Measurements from ENCODE around the gene OR1I1.

Gene OR1I1

DNA sequence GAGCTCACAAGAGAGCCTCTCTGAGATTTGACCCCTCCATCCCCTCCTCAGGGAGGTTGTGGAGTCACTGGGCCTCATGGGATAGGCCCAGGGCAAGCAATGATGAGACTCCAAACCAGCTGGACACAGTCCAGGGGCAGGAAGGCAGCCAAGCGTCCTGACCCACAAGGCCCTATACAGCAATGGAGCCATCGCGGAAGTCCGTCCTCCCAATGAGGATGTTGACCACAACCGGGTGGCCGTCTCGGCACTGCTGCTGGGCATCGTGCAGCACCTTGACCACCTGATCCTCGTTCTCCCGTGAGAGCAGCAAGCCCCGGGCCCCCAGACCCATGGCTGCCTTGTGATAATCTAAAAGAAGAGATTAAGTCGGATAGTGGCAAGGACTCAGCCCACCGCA lies 33.1 kb downstream of the OR1I1 start:
- ChIA-PET POLR2A (ENCODE audit: low non-redundant PET) (no interaction called here), CTCF (no interaction called here)
- DNase-seq (ENCODE audit: low spot score) = no peak
- TF ChIP-seq, protein P1, sequence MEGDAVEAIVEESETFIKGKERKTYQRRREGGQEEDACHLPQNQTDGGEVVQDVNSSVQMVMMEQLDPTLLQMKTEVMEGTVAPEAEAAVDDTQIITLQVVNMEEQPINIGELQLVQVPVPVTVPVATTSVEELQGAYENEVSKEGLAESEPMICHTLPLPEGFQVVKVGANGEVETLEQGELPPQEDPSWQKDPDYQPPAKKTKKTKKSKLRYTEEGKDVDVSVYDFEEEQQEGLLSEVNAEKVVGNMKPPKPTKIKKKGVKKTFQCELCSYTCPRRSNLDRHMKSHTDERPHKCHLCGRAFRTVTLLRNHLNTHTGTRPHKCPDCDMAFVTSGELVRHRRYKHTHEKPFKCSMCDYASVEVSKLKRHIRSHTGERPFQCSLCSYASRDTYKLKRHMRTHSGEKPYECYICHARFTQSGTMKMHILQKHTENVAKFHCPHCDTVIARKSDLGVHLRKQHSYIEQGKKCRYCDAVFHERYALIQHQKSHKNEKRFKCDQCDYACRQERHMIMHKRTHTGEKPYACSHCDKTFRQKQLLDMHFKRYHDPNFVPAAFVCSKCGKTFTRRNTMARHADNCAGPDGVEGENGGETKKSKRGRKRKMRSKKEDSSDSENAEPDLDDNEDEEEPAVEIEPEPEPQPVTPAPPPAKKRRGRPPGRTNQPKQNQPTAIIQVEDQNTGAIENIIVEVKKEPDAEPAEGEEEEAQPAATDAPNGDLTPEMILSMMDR (conservative IDR thresholded peaks at IDR 0.05; ENCODE audit: low read depth) = no peak
- peak overlapping the region; percentile 57 for H3K27ac ChIP-seq

DNA sequence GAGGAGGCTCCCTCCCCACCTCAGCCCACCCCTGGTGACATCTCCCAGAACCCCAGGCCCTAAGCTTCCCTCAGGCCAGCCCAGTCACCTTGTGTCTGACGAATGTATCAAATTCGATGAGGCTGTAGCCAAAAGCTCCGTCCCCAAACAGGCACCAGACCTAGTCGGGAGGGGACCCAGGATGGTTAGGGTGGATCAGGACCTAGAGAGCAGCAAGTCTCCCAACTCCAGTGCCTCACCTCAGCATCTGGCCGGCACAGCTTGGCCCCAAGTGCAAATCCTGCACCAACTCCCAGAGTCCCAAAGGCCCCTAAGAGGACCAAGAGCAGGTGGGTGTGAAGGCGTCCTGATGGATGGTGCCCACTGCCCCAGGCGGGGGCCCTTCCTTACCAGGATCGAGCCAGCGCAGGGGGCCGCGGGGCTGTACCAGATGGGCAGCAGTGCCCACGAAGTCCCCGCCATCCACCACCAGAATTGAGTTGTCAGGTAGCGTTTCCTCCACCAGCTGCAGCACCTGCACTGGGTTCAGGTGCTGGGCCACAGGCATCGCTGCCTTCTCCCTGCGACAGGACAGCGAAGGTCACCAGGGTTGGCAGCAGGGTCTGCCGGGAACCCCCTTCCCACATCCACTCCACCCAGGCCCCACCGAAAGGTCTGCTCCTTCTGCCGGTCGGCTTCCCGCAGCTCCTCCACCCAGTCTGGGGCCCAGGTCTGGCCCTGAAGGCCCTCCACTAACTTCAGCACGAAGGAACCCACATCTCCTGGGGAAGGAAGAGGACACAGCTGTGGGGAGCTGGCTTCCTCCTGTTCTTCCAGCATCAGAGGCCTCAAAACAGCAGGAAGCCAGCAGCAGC lies 34.0 kb downstream of the OR1I1 start:
- no peak for DNase-seq (ENCODE audit: low spot score)
- CTCF ChIA-PET = no interaction called here
- TF ChIP-seq, protein P1 (conservative IDR thresholded peaks at IDR 0.05; ENCODE audit: low read depth) = no peak
- POLR2A ChIA-PET (ENCODE audit: low non-redundant PET) = no interaction called here
- H3K27ac ChIP-seq = peak overlapping the region; percentile 57

DNA sequence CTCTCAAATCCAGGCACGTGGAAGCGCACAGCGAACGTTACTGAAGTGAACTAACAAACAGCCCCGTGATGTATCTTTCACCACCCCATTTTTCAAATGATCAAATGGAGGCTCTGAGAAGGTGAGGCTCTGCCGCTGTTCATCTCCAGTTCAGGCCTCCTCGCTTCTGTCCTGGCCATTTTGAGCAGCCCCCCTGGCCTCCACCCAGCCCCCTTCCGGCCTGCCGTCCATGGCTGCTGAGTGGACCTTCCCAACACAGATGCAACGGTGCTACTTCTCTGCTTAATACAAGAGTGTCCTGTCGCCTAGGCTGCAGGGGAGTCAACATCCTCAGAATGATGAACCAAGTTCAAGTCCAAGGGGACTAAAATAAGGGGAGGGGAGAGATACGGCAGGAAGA lies 34.8 kb downstream of the OR1I1 start:
- DNase-seq (ENCODE audit: low spot score) = no peak
- peak overlapping the region; percentile 57 for H3K27ac ChIP-seq
- TF ChIP-seq, protein P1 (conservative IDR thresholded peaks at IDR 0.05; ENCODE audit: low read depth) = no peak
- CTCF ChIA-PET = no interaction called here
- POLR2A ChIA-PET (ENCODE audit: low non-redundant PET) = no interaction called here

DNA sequence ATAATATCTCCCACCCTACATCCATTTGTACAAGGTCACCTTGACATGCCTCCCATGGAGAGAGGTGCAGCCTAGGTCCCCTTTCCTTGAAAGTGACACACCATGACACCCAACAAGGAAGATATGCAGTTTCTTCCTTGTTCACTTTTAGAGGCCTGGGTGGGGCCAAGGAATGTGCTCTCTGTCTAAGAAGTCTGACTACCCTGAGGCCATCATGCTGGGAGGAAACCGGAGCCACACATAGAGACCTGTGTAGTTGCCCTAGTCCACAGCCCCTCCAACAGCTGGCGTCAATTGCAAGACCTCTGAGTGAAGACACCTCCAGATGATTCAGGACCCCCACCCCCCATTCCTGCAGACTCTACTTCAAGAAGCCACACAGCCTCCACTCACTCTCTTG lies 36.2 kb downstream of the OR1I1 start:
- DNase-seq (ENCODE audit: low spot score) = no peak
- TF ChIP-seq, protein P1 (conservative IDR thresholded peaks at IDR 0.05; ENCODE audit: low read depth) = no peak
- CTCF ChIA-PET = interaction anchor here (0.7 kb wide), 1 partner anchor 510 kb away, joined by 3 read pairs; no protein-coding TSS in a partner anchor
- POLR2A ChIA-PET (ENCODE audit: low non-redundant PET) = no interaction called here
- peak overlapping the region; percentile 57 for H3K27ac ChIP-seq

DNA sequence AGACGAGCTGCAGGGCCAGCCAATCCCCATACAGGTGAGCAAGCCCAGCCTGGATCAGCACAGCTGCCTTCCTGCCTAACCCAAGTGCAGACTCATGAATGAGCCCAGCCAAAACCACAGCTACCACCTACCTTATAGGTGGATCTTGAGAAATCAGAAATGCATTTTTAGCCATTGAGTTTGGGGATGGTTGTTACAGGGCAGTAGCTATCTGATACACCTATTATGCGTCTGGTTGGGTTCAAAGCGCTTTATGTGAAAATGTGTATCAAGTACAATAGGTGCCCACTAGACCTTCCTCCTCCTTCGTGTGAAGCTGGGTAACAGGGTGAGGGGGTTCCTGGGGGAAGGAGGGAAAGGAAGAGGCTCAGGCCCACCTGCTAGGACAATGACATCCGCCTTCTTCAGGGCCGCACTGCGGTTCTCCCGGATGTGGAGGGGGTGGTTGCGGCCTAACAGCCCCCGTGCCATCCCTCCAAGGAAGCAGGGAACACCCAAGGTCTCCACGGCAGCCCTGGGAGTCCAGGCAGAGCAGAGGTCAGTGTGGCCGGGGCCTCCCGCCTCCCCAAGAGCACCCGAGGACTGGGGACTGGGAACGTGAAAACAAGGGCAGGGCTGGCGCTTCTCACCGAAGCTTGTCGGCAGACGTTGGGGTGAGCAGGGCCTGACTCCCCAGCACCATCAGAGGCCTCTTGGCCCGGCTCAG lies 36.9 kb downstream of the OR1I1 start:
- no peak for DNase-seq (ENCODE audit: low spot score)
- ChIA-PET POLR2A (ENCODE audit: low non-redundant PET) (interaction anchor here (0.6 kb wide), 1 partner anchor 12 kb away, joined by 3 read pairs; no protein-coding TSS in a partner anchor), CTCF (interaction anchor here (0.7 kb wide), 1 partner anchor 509 kb away, joined by 3 read pairs; no protein-coding TSS in a partner anchor)
- peak overlapping the region; percentile 57; the same call in 1 of the 2 replicates for H3K27ac ChIP-seq
- TF ChIP-seq, protein P1 (conservative IDR thresholded peaks at IDR 0.05; ENCODE audit: low read depth) = no peak

DNA sequence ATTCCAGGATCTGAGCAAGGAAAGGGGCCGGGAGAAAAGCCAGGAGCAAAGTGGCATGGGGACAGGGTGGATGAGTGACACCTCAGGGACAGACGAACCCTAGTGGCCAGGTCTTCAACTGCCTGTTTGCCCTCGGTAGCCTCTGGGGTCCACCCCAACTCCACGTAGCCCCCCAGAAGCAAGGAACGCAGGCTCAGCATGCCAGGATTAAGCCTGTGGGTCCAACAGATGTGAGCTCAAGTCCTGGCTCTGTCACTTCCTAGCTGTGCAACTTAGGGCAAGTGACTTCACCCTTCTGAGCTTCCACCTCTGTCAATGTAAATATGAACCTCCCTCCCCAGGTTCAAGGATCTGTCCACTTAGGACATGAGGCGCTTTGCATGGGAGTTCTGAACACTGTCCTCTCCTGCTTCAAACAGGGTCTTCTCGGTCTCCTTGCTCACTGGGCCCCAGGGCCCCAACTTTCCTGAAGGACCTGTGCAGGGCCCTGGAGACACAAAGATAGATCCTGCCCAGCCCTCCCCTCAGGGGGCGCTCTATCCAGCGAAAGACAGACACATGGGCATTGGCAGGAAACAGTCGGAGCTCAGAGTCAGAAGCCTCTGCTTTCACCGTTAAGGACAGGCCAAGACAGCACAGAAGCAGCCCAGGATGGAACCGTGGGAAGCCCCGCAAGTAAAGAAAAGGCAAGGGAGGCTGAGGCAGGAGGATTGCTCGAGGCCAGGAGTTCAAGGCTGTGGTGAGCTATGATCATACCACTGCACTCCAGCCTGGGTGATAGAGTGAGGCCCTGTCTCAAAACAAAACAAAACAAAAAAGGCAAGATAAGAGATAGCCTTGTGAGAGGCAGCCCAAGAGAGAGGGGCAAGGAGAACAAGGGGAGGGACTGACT lies 38.4 kb downstream of the OR1I1 start:
- ChIA-PET POLR2A (ENCODE audit: low non-redundant PET) (no interaction called here), CTCF (interaction anchor here (0.5 to 0.6 kb wide), 2 partner anchors 24 to 291 kb away, joined by 3 read pairs; no protein-coding TSS in a partner anchor)
- no peak for DNase-seq (ENCODE audit: low spot score)

More for the DNA sequence above, 38.4 kb downstream of the OR1I1 start:
- TF ChIP-seq, protein P1 (conservative IDR thresholded peaks at IDR 0.05; ENCODE audit: low read depth) = no peak
- H3K27ac ChIP-seq = peak overlapping the region; percentile 3; the same call in 1 of the 2 replicates

All from RWPE1 (cell line).